Muscle of arm (tissue), 12 donors: Measurements from ENCODE around the gene CTNNBL1. TPM values are rescaled to one million over a fixed set of nuclear protein-coding genes. Genes with fewer than 3 reads are reported as not detected.
"Not testable (repeated sequence)": the region's sequence is repeated elsewhere in the genome, so short reads cannot be mapped to it uniquely, and the experiment has no call there.

Experiments used
- DNase-seq: peaks from one replicate; pipeline ENCODE4 v3.0.0-alpha.2; 2013
- polyA plus RNA-seq, 12 donors: library from polyadenylated mRNA; unstranded; fragments of 120-200 nt; gene quantifications; one replicate each; pipeline ENCODE4 v1.2.1, GENCODE V29; 2013; ENCODE audit not compliant: insufficient read length in 12 of 12

The CTNNBL1 gene
- polyA plus RNA-seq, 12 donors: 14.9 to 39.1 (median 28.9) TPM; not detected in 1

- DNase-seq: no peak
These were observed 9.4 kb downstream of the CTNNBL1 start for GRCh38 chr20:37703035-37703845.

GRCh38 chr20:37704955-37705354 lies 11.1 kb downstream of the CTNNBL1 start:
- DNase-seq: no peak

- DNase-seq: no peak
These were observed 12.5 kb downstream of the CTNNBL1 start for GRCh38 chr20:37706298-37706697.

GRCh38 chr20:37711001-37711400 lies 17.2 kb downstream of the CTNNBL1 start:
- DNase-seq: no peak

- DNase-seq: no peak
These were observed 18.4 kb downstream of the CTNNBL1 start for GRCh38 chr20:37711994-37712964.

- DNase-seq: no peak
These were observed 19.6 kb downstream of the CTNNBL1 start for GRCh38 chr20:37713396-37713795.

- DNase-seq: no peak
These were observed 21.3 kb downstream of the CTNNBL1 start for GRCh38 chr20:37714978-37715672.

- no peak for DNase-seq
These were observed 27.9 kb downstream of the CTNNBL1 start for GRCh38 chr20:37721751-37722150.

- not testable (repeated sequence) for DNase-seq
These were observed 28.5 kb downstream of the CTNNBL1 start for GRCh38 chr20:37722312-37722711.

- DNase-seq: no peak
These were observed 29.8 kb downstream of the CTNNBL1 start for GRCh38 chr20:37723668-37724067.

GRCh38 chr20:37725165-37725564 lies 31.3 kb downstream of the CTNNBL1 start:
- no peak for DNase-seq

- DNase-seq: no peak
These were observed 32.0 kb downstream of the CTNNBL1 start for GRCh38 chr20:37725855-37726254.

GRCh38 chr20:37726321-37726720 lies 32.5 kb downstream of the CTNNBL1 start:
- DNase-seq: no peak

- no peak for DNase-seq
These were observed 33.4 kb downstream of the CTNNBL1 start for GRCh38 chr20:37726971-37727956.

GRCh38 chr20:37727957-37728634 lies 34.3 kb downstream of the CTNNBL1 start:
- DNase-seq: no peak

GRCh38 chr20:37728635-37728983 lies 34.8 kb downstream of the CTNNBL1 start:
- DNase-seq: no peak

GRCh38 chr20:37729452-37729851 lies 35.6 kb downstream of the CTNNBL1 start:
- no peak for DNase-seq

- DNase-seq: no peak
These were observed 36.1 kb downstream of the CTNNBL1 start for GRCh38 chr20:37729909-37730308.

- no peak for DNase-seq
These were observed 39.6 kb downstream of the CTNNBL1 start for GRCh38 chr20:37733416-37733815.
